NK-92 (cell line): ENCODE data around the gene GNMT.
"Not testable (repeated sequence)": the region's sequence is repeated elsewhere in the genome, so short reads cannot be mapped to it uniquely, and the experiment has no call there.

Experiments used
- DNase-seq: peaks from one replicate; lab custom pipeline; 2025; ENCODE audit not compliant: unreplicated experiment; lab: John Stamatoyannopoulos, UW

The GNMT gene

GRCh38 chr6:42940493-42941045 lies 20.0 kb upstream of the GNMT start:
- no peak for DNase-seq

DNA sequence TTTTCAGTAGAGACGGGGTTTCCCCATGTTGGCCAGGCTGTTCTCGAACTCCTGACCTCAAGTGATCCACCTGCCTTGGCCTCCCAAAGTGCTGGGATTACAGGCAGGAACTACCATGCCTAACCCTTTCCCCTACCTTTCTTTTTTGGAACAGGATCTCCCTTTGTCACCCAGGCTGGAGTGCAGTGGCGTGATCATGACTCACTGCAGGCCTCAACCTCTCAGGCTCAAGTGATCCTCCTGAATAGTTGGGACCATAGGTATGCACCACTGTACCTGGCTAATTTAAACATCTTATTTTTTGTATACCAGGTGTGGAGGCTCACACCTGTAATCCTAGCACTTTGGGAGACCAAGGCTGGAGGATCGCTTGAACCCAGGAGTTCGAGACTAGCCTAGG lies 19.2 kb upstream of the GNMT start:
- not testable (repeated sequence) for DNase-seq

DNA sequence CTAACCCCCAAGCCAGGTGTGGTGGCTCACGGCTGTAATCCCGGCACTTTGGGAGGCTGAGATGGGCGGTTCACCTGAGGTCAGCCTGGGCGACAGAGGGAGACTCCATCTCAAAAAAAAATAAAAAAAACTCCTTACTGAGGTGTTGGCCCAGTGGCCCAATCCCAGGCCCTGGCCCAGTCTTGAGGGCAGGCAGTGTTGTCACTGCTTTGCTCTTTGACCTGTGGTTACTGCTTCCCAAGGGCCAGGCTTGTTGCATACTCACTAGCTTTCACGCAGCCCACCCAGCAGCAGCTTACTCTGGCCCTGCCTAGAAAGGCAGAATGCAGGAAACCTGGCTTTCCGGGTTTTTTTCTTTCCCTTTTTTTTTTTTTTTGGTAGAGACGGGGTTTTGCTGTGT lies 18.1 kb upstream of the GNMT start:
- DNase-seq, result no peak

DNA sequence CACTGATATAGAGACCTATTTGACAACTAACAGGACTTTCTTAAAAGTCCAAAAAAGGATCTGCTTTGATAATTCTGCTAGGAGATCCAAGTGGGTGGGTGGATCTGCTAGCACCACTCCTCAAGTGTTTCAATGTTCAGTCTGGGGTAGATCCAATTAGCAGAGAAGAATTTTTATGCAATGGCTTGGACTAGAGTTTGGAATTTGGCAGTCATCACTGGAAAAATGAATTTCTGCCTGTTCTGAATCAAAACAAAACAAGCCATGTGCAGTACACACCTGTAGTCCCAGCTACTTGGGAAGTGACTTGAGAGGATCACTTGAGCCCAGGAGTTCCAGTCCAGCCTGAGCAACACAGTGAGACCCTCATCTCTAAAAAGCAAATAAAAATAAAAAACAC lies 12.6 kb upstream of the GNMT start:
- no peak for DNase-seq

GRCh38 chr6:42952389-42952788 lies 8.2 kb upstream of the GNMT start:
- DNase-seq, result no peak

DNA sequence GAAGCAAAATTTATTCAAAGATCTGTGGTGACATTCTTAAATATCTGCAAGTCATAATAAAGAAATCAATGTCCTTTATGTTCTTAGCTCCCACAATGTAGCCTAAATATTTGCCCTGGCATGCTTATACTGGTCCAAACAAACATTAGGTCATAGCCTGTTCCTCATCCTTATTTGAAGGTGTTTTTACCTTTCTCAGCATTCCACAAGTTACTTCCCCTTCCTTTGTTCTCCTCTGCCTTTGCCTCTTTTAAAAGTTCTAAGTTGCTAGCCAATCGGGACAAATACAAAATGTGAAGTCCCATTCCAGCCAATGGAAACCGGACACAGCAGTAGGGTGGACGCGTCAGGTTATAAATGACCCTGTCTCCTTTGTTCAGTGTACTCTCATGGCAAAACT lies 6.1 kb upstream of the GNMT start:
- not testable (repeated sequence) for DNase-seq

DNA sequence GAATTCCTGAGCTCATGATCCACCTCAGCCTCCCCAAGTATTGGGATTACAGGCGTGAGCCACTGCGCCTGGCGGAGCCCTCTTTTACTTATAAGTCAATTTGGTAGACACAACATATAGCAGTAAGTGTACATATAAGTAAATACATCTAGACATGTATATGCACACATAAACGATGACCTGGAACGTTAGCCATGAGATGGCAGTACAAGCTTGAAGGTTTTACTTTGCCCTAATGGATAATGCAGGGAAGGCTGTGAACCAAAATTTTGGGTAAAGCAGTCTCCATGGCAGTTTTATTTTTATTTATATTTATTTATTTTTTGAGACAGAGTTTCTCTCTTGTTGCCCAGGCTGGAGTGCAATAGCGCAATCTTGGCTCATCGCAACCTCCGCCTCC lies 2.4 kb upstream of the GNMT start:
- DNase-seq, result no peak

- no peak for DNase-seq
Observed at GRCh38 chr6:42959917-42960242, 674 bp upstream of the GNMT start.

DNA sequence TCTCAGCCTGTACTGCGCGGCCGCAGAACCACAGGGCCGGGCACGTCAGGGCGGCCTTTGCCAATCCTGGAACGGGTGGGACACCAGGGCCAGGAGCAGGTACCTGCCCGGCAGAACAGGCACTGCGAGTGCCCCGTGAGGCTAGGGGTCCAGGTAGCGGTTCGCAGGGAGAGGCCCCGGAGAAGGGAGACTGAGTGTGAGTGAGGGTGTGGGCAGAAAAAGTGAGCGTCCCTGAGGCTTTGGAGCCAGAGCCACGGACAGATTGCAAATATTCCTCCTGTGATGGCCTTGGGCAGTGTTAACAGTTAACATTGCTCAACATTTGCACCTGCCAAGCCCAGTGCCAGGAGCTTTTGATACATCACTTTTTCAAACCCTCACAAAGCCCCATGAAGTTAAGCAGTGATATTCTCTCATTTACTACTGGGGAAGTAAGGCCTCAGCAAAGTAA lies 491 bp downstream of the GNMT start:
- DNase-seq, result no peak

DNA sequence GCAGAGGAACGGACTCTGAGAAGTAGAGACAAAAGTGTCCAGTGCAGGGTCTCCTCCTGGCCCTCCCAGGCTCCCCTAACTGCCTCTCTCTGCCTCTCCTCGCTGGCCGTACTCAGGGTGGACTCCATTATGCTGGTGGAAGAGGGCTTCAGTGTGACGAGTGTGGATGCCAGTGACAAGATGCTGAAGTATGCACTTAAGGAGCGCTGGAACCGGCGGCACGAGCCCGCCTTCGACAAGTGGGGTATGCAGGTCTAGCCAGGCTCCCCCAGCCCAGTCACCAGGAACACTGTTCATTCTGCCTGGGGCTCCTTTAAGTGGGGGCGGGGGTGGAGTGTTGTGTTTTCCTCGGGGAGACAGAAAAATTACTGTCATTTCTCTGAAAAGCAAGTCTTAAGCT lies 1.5 kb downstream of the GNMT start:
- no peak for DNase-seq

GRCh38 chr6:42962502-42963178 lies 2.1 kb downstream of the GNMT start:
- DNase-seq, result no peak

DNA sequence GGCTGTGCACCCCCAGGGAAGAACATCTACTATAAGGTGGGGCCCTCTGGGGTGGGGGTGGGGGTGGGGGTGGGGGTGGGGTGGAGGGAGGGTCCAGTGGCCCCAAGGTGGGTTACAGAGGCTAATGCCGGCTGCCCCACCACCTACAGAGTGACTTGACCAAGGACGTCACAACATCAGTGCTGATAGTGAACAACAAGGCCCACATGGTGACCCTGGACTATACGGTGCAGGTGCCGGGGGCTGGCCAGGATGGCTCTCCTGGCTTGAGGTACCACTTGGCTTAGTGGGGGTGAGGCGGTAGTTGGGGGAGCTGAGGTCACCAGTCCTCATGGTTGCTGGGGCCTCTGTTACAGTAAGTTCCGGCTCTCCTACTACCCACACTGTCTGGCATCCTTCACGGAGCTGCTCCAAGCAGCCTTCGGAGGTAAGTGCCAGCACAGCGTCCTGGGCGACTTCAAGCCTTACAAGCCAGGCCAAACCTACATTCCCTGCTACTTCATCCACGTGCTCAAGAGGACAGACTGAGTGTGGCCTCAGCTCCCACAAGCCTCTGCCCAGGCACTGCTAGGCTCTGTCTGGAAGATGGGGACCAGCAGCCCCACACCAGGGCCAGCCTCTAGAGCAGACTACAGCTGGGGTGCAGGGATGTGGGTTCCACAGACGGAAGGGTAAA lies 2.8 kb downstream of the GNMT start:
- no peak for DNase-seq

DNA sequence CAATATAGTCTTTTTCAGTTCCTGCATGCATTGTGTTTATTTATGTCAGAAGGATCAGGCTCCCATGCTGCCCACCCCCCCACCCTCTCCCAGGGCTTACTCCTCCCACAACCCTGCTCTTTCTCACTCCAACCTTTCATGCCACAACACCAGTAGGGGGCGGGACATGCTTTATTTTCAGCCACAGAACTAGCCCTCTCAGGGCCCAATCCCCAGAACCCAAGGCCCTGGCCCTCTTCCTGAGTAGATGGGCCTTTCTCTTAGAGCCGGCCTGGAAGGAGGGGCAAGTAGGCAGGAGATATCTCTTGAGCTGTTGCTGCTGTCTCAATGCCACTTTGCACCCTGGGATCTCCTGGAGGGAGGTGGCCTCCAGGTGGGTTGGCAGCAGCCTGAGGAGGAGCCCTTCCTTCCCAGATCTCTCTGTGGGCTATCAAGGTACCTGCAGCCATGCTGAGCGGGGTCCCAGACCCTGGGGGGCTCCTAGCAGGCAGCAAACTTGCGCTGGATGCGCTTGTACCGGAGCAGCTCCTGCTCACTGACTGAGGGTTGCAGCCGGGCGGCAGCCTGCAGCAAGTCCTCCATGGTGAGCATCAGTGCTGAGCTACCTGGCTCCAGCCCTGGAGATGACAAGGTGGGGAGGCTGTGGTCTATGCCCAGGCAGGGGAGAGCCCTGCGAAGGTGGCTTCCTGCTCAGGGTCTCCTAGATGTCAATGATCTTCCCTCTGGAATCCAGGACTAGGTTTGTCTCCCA lies 3.5 kb downstream of the GNMT start:
- DNase-seq, result no peak

- DNase-seq, result no peak
Observed at GRCh38 chr6:42966571-42966970, 6.0 kb downstream of the GNMT start.

- DNase-seq, result no peak
Observed at GRCh38 chr6:42967228-42967627, 6.7 kb downstream of the GNMT start.

DNA sequence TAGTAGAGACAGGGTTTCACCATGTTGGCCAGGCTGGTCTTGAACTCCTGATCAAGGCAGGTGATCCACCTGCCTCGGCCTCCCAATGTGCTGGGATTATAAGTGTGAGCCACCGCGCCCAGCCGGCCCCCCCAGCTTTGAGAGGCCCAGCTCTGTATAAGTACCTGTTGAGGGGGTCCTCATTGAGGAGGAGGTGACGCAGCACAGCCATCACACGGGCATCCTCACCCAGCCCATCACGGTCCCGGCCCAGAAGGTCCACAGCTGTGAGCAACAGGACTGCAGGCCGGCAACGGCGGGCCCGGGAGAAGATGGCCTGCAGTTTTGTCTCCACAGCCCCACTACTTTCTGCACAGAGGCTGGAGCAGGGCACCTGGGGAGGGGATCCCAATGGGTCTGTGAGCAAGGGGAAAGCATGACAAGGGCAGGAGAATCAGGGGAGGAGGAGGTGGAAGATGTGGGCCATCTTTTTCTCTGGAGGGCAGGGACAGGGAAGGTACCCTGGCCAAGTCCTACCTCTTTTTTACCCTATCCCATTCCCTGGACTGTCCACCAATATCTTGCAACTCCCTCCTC lies 7.7 kb downstream of the GNMT start:
- no peak for DNase-seq

- no peak for DNase-seq
Observed at GRCh38 chr6:42968783-42969182, 8.2 kb downstream of the GNMT start.

DNA sequence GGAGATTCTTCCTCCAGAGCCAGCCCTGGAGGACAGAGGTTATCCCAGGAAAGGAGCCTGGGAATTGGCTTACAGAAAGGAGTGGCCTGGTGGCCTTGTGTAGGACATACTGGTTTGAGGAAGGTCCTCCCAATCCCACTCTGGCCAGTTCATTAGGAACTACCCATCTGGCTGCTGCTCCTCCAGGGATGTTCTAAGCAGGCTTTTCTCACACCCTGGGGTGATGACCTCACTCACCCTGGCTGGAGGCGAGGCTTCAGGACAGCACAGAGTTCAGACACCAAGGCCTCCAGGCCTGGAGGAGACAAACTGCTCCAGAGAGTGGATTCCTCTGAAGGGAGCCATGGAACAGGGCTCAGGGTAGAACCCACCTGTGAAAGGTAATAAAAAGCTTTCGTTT lies 8.9 kb downstream of the GNMT start:
- DNase-seq, result no peak

GRCh38 chr6:42969934-42970333 lies 9.4 kb downstream of the GNMT start:
- no peak for DNase-seq

GRCh38 chr6:42970871-42971612 lies 10.5 kb downstream of the GNMT start:
- DNase-seq, result no peak

GRCh38 chr6:42971746-42972327 lies 11.3 kb downstream of the GNMT start:
- no peak for DNase-seq
